DND-41 (cell line): ENCODE data around the gene SLC25A21.

ENCODE experiments used
- ATAC-seq: fragments of 200-7000 bp; cut with Tn5 transposase; 3 replicates; pipeline ENCODE4 v1.9.1; 2021; ENCODE audit warnings: low read depth; ENCODE audit not compliant: insufficient read depth
- DNase-seq: peaks from one replicate; pipeline ENCODE4 v3.0.0-alpha.2; 2020
- H2AFZ ChIP-seq: 2 replicates; pipeline ENCODE4 v1.6.0; 2012; ENCODE audit warnings: low read depth, low read length
- H3K27ac ChIP-seq: 2 replicates; pipeline ENCODE4 v1.5.1; 2012; ENCODE audit warnings: low read length, inconsistent platforms
- H3K27me3 ChIP-seq: fragments of 200-600 bp; sonication (generic); 2 replicates; pipeline ENCODE4 v1.6.0; 2012; ENCODE audit warnings: low read length, mild to moderate bottlenecking, inconsistent platforms; ENCODE audit not compliant: insufficient read depth, poor library complexity
- H3K36me3 ChIP-seq: 2 replicates; pipeline ENCODE4 v1.5.1; 2012; ENCODE audit warnings: low read length, inconsistent platforms; ENCODE audit not compliant: insufficient read depth
- H3K4me1 ChIP-seq: 2 replicates; pipeline ENCODE4 v1.5.1; 2012; ENCODE audit warnings: mild to moderate bottlenecking, low read length; ENCODE audit not compliant: insufficient read depth
- H3K4me2 ChIP-seq: 2 replicates; pipeline ENCODE4 v1.6.0; 2012; ENCODE audit warnings: mild to moderate bottlenecking, moderate library complexity, low read length, inconsistent platforms; ENCODE audit not compliant: insufficient read depth
- H3K4me3 ChIP-seq, 2 experiments: fragments of 200-600 bp in 1 of 2; shearing (Covaris generic) in 1 of 2; 2 replicates each; pipeline ENCODE4 v1.5.1; 2012 to 2016; ENCODE audit warnings: inconsistent platforms in 2 of 2, low read length in 2 of 2, mild to moderate bottlenecking in 2 of 2, low read depth in 1 of 2, moderate library complexity in 1 of 2
- H3K79me2 ChIP-seq: 2 replicates; pipeline ENCODE4 v1.6.0; 2012; ENCODE audit warnings: low read length, inconsistent platforms; ENCODE audit not compliant: insufficient read depth
- H3K9ac ChIP-seq: 2 replicates; pipeline ENCODE4 v1.6.0; 2012; ENCODE audit warnings: low read depth, mild to moderate bottlenecking, inconsistent platforms, low read length, moderate library complexity
- H3K9me3 ChIP-seq: 2 replicates; pipeline ENCODE4 v1.5.1; 2012; ENCODE audit warnings: low read length, moderate library complexity, mild to moderate bottlenecking, inconsistent platforms; ENCODE audit not compliant: insufficient read depth, severe bottlenecking
- H4K20me1 ChIP-seq: 2 replicates; pipeline ENCODE4 v1.6.0; 2012; ENCODE audit warnings: low read length; ENCODE audit not compliant: insufficient read depth
- EZH2 ChIP-seq: IDR thresholded peaks from 3 replicates; pipeline ENCODE4 v1.6.1; 2012; ENCODE audit warnings: borderline replicate concordance, low read depth, mild to moderate bottlenecking, moderate library complexity, low read length, inconsistent platforms; ENCODE audit not compliant: severe bottlenecking
- TF ChIP-seq, protein P1 (sequence below): IDR thresholded peaks from 2 replicates; pipeline ENCODE4 v1.5.1; 2012; ENCODE audit warnings: borderline replicate concordance, low read length, moderate library complexity, mild to moderate bottlenecking; ENCODE audit not compliant: poor library complexity, severe bottlenecking; ENCODE audit errors: extremely low read depth

The SLC25A21 gene

DNA sequence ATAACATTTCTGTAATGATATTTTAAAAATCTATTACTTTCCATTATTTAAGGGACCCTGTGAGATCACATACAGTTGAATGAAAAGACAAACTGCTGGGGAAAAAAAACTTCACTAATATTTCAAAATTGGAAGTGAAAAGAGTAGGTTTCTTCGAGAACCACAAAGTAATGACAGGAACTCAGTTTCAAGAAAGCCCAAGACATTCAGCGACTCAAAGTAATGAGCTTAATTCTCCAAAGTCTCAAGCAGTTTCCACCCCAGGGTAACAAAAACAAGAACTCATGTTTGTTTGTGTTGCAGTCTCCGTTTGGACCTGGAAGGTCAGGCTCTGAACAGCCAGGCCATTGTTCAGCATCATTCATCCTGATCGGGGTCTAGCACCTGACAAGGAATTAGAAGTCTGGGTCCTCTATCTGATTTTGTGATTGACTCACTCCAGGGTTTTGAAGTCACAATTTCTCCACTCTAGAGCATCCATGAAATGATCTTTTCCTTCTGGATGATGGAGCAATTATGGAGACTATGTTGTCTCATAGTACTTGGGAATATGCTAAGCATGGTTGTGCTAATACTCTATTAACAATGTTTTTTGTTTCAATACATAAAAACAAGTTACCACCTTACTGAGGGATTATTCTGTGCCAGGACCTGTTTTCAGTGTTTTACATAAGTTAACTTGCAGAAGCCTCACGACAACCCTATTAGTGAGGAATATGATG, 126.9 kb downstream of the SLC25A21 start:
- Histone ChIP-seq H3K27me3 (peaks cover 13% of the 10 kb centered on the region), H2AFZ (no peak overlapping the region), H3K9ac (no peak overlapping the region), H3K79me2 (no peaks in the 10 kb centered on the region), H3K4me1 (no peaks in the 10 kb centered on the region), H3K36me3 (no peaks in the 10 kb centered on the region), H3K4me2 (no peak overlapping the region), H3K9me3 (no peaks in the 10 kb centered on the region), H3K27ac (no peak overlapping the region), H4K20me1 (no peaks in the 10 kb centered on the region), H3K4me3 (no peak overlapping the region)
- ATAC-seq (no peak), DNase-seq (no peak)
- TF ChIP-seq, protein P1, sequence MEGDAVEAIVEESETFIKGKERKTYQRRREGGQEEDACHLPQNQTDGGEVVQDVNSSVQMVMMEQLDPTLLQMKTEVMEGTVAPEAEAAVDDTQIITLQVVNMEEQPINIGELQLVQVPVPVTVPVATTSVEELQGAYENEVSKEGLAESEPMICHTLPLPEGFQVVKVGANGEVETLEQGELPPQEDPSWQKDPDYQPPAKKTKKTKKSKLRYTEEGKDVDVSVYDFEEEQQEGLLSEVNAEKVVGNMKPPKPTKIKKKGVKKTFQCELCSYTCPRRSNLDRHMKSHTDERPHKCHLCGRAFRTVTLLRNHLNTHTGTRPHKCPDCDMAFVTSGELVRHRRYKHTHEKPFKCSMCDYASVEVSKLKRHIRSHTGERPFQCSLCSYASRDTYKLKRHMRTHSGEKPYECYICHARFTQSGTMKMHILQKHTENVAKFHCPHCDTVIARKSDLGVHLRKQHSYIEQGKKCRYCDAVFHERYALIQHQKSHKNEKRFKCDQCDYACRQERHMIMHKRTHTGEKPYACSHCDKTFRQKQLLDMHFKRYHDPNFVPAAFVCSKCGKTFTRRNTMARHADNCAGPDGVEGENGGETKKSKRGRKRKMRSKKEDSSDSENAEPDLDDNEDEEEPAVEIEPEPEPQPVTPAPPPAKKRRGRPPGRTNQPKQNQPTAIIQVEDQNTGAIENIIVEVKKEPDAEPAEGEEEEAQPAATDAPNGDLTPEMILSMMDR, result no peak
- no peak for TF ChIP-seq EZH2

DNA sequence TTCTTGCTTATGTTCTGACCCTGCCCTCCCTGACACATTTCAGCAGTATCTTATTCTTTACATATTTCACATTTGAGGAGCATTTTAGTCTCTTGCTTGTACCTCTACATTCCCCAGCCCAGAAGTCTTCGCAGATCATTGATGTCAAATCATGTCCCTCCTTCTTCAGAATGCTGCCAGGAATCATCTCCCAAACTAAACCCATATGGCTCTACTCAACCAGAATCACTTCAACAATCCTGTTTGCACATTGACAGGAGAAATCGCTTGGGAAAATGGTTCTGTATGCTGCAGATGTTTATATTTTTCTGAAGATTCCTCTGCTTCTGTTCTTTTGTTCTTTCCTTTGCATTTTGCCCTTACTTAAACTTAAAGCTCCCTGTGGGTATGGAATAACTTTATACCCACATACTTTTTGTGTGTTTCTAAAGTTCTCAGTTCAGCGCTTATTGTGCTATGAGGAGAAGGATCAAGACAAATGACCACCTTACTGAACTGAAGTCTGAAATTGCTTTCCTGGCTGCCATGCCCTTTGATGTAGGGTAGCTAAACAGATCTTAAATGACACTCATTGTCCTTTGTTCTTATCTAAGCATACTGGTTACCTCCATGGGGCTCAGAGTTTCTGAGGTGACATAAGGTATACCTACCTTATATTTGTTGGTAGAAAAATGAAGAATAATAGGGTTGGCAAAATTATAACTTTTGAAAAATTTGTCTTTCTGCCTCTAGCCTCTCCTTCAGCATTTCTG, 134.6 kb downstream of the SLC25A21 start:
- Histone ChIP-seq H3K4me3 (no peak overlapping the region), H3K36me3 (no peaks in the 10 kb centered on the region), H2AFZ (no peak overlapping the region), H4K20me1 (no peaks in the 10 kb centered on the region), H3K9me3 (no peaks in the 10 kb centered on the region), H3K27me3 (peaks cover 5% of the 10 kb centered on the region), H3K9ac (no peak overlapping the region), H3K4me1 (no peaks in the 10 kb centered on the region), H3K27ac (no peak overlapping the region), H3K4me2 (no peak overlapping the region), H3K79me2 (no peaks in the 10 kb centered on the region)
- TF ChIP-seq, protein P1, result no peak
- no peak for TF ChIP-seq EZH2
- DNase-seq (no peak), ATAC-seq (no peak)

DNA sequence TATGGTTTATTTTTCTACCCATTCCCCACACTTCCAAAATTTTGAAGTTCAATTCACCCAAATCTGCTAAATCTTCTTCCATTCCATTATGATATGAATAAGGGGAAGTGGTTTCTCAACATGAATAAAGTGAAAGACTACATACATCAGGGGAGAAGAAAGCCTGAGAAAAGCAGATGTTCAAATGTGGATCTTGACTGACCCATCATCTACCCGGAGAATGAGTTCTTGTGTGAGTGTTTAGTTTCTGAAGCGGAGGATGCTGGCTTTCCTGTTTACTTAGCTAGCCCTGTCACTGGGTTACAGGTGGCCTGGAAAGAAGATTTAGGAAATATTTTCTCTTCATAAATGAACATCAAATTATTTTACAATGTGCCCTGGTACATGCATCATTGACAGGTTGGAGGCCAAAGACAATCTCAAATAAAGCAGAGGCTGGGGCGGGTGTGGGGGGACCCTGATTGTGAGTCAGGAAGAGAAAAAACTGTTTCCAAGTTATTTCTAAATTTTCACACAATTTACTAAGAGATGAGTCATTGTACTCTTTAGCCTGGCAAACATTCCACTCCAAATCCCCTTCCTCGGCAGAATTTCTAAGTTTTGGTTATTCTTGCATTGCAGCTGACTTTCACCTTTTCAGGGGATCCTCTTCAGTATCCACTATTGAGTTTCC, 135.6 kb downstream of the SLC25A21 start:
- Histone ChIP-seq H3K4me1 (no peaks in the 10 kb centered on the region), H3K9me3 (no peaks in the 10 kb centered on the region), H3K79me2 (no peaks in the 10 kb centered on the region), H3K27me3 (peaks cover 5% of the 10 kb centered on the region), H3K9ac (no peak overlapping the region), H3K27ac (no peak overlapping the region), H2AFZ (no peak overlapping the region), H3K36me3 (no peaks in the 10 kb centered on the region), H3K4me2 (no peak overlapping the region), H3K4me3 (no peak overlapping the region), H4K20me1 (no peaks in the 10 kb centered on the region)
- TF ChIP-seq, protein P1, result no peak
- TF ChIP-seq EZH2, result no peak
- ATAC-seq (no peak), DNase-seq (no peak)
